NOMO-1 treated with dmso at 0.1 percent for 144 hours (cell line): ENCODE data around the gene ENTPD6.

Source experiments
- DNase-seq: peaks from one replicate; lab custom pipeline; 2025; ENCODE audit not compliant: unreplicated experiment; lab: John Stamatoyannopoulos, UW

ENTPD6 gene

GRCh38 chr20:25275813-25276532 is 80.5 kb downstream of the ENTPD6 start:
- DNase-seq: no peak
